HG03558 (cell line): Measurements from ENCODE around the gene ANKRD6.

Source experiments
- ATAC-seq: cut with Tn5 transposase; IDR thresholded peaks from one replicate; pipeline ENCODE4 v1.9.1; 2021; ENCODE audit warnings: moderate number of reproducible peaks; ENCODE audit not compliant: unreplicated experiment; ENCODE audit errors: extremely low read depth

The ANKRD6 gene

DNA sequence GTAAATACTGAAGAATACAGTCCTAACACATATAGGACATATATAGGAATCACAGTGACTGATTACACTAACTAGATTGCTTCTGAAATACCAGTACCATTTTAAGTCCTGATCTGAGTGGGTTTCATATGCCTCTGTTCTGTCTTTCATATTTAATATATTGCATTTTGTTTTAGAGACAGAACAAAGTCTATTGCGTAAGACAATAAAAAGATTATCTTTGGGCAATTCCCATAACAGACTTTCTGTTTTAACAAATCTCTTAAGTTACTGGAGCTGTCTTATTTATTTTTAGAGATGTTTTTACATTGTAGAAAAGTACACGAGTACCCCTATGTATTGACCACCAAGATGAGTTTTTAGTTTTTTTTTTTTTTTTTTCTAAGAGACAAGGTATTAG, 29.6 kb downstream of the ANKRD6 start:
- no peak for ATAC-seq

DNA sequence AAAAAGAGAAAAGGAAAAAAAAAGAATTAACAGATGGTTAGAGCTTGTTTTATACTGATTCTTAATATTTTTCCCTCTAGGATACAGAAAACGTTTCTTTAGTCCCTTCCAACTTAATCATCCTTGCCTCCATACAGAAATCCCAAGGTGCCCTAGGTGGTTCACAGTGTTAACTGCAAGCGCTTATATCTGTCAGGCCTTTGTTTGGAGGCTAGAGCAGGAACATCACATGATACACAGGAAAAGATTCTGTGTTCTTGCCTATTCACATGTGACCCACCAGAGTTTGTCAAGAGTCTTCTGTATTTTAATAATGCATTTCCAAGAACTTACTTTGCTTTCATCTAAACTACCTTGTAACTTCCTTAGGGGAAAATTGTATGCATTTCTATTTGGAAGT, 31.3 kb downstream of the ANKRD6 start:
- ATAC-seq: no peak

DNA sequence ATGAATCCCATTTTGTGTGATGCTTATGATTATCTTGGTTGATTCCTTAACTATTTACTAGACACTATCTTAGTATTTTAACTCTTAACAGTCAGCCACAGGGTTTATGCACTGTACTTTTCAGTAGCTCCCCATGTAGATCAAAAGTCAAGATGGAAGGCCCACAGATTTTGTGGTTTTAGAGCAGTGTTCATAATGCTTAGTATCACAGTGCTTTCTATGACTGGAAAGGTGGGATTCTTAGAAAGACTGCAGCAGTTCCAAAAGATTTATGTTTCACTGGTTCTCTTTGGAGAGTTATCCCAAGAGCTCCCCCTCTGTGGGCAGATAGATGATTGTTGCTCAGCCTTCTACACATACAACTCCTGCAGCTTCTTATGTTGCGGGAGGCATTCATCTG, 34.5 kb downstream of the ANKRD6 start:
- ATAC-seq: no peak

DNA sequence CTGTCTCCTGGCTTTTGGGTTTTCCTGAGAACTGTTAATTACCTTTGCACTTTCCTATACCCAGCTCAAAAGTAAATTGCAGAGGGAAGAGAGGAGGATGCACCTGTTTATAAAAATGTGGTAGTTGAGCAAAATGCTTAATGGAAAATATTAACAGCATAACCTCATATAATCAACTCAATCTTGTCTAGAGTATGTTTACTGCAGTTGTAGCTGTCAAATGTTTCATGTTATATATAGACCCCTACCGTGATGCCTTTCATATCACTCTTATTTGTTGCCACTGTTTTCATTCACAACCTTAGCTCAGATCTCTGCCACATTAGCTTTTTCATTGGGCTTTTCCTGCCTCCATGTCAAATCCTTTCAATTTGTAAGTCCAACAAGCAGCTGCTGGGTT, 36.0 kb downstream of the ANKRD6 start:
- ATAC-seq: no peak

DNA sequence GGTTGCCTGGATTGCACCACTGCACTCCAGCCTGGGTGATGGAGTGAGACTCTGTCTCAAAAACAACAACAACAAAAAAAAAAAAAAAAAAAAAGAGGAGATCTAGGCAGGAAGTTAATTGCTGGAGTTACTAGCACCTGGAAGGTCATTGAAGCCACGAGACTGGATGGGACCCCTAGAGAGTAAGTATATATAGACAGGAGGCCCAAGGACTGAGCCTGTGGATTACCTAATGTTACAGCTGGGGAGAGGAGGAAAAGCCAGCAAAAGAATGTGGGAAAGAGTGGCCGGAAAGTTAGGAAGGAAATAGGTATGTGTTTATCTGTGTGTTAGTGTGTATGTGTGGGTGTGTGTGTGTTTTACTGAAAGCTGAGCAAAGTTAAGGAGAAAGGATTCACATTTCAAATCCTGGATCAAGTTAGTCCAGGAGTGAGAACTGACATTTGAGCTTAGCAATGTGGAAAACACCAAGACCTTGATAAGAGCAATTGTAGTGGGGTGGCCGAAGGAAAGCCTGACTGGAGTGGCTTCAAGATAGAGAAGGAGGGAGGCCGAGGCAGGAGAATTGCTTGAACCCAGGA, 38.4 kb downstream of the ANKRD6 start:
- ATAC-seq: no peak

DNA sequence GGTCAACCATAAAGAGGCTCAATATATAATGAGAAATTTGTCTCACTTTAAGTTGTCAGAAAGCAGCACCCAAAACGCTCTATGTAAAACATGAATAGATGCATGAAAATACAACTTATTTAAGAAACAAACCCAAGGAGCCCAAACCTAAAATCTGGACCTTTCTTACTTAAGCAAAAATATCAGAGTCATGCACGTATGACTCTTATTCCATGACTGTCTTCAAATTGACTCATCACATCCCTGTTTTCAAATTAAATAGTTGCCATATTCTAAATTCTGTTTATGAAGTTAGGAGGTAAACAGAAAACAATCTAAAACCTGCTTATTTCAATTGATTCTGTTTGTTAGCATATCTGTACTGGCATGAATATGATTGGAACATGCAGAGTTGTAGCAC, 42.1 kb downstream of the ANKRD6 start:
- ATAC-seq: no peak

DNA sequence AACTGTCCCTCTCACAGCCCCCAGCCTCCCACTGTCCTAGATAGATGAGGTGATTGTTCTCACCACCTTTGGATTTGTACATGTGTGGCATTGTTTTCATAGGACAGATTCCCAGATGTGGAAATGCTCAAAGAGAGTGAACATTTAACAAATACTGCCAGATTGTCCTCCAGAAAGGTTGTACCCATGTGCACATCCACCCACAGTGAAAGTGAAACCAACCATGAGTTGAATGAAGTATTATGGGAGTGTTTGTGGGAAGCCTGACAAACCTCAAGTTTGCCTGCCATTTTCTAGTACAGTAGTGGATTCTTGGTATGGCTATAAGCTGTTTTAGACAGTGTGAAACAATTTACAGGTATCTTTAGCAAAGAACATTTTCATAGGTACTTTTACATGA, 42.7 kb downstream of the ANKRD6 start:
- no peak for ATAC-seq

DNA sequence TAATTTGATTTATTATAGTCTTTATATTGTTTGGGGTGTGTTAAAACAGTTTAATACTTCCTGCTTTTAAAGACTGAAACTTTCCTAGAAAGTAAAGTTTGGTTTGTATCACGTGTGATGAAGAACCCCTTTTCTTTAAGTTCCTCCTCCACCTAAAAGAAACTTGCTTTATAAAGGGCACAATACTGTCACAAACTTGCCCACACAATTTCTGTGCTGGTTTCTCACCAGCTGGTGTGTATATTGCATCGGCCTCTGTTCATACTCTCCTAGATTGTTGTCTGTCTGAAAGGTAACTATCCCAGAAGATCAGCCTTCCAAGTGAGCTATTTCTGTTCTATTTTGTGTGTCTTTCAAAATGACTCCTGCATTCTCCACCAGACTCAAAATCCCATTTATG, 46.9 kb downstream of the ANKRD6 start:
- ATAC-seq: no peak

DNA sequence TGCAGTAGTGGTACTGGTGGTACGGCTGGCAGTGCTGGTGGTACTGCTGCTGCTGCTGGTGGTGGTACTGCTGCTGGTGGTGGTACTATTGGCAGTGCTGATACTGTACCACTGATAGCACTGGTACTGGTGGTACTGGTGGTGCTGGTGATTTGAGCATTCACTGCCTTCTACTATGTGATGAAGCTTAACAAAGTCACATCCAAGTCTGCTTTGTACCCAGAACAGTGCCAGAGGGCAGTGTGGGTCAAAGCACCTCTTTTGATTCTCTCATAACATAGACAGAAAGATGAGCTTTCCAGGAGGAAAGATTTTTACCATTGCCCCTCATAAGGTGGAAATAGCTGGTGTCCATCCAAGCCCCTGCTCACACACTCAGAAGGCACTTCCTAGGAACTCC, 48.7 kb downstream of the ANKRD6 start:
- no peak for ATAC-seq

DNA sequence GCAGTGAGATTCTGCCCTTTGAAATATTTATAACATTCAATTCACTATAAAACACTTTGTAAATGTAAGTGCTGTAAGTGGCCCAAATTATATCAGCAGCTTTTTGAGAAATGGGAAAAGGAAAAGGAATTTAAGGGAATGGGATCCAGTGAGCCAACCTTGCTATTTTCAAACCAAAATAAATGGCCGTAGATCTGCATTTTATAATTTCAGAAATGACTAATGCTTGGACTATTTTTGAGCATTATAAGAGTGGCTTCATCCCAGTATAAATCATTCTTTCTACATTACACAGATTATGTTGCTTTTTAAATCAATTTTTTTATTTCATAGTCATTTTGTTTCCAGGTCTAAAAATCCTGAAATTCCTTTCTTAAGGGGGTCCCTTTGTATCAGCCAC, 49.2 kb downstream of the ANKRD6 start:
- ATAC-seq: no peak

DNA sequence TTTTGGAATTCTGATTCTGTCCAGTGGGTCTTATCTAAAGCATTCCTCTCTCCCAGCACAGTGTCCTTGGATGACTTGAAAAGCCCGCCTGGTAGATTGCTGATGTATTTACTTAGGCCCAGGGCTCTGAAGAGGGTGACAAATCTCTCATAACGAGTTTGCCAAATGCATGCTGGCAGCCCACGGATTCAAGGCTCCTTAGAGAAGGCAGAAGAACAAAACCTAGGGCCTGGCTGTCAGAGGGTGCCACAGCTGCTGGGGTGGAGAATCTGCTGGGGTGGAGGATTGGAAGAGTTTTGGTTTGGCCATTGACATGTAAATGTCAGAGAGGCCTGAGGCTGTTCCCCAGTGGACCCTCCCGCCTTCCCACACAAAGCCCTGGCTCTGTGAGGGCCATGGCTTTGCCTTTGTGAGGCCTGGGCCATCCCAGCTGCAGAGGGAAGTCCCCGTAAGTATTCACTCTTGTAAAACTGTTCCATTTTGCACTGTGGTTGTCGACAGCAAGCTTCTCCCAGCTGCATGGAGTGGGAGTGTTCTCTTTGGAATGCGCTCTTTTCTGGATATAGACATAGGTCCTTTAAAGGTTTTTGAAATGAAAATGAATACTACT, 50.3 kb downstream of the ANKRD6 start:
- ATAC-seq: no peak

DNA sequence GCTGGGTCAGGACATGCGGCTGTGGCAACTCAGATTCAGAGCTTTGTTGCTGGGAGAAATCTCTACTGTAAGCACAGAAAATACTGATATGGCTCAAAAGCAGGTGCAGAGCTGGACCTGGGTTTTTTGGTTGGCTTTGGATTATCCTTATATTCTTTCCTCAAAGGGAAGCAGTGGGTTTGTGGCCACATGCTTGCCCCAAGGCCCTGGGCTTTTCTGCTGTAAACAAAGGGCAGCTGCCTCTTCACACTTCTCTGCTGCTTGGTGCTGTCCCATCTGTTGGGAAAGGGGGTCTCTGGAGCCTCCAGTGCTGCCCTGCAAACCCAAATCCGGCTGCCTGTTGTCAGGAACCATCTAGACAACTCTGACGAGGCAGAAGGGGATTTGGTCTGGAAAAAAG, 52.4 kb downstream of the ANKRD6 start:
- no peak for ATAC-seq

DNA sequence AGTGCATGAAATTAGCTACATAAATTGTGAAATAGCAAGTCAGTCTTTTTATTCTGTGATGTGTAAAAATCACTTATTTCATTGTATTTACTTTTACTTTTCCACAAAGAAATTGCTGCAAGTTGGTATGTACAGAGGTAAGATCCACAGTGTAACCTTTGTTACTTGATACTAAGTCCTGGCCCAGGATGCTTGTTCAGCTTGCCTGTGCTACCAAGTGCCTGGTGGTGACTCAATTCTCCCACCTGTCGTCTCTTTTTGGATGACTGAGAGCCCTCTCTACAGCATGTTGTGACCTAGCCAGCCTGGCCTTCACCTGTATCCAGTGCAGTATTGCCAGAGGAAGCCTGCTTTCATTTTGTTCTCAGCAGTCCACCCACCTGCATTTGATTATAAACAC, 54.9 kb downstream of the ANKRD6 start:
- ATAC-seq: no peak

DNA sequence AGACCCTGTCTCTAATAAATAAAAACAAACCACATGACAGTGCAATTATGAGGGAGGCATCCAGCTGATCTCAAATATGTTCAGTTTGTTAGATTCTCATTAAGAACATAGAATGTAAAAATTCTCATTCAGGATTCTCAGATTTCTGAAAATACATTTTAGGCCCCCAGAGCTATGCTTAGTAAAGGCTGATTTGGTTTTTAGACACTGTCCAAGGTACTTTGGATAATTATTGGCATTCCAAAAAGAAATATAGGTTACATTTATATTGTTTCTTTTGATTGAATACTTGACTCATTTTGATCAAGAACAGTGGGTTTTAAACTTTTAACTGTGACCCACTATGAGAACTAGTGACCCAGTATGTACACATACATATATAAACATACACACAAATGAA, 55.5 kb downstream of the ANKRD6 start:
- ATAC-seq: no peak

DNA sequence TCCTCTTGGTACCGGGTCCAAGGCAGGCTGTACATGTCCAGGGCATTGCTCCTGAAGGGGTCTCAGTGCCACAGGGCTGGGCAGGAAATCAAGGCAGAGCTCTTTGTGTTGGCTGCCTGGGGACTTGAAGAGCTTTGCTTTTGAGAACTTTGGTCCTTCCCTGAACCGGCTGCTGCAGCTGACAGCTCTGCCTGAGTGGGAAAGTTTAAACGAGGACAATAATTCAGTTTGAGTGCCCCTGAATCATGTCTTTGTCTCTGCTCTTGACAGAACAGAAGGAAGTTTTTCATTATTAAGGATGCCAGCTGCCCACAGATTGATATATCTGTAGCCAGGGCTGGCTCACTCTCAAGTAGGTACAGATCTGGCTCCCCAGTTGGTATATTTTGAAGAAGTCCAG, 56.1 kb downstream of the ANKRD6 start:
- no peak for ATAC-seq

DNA sequence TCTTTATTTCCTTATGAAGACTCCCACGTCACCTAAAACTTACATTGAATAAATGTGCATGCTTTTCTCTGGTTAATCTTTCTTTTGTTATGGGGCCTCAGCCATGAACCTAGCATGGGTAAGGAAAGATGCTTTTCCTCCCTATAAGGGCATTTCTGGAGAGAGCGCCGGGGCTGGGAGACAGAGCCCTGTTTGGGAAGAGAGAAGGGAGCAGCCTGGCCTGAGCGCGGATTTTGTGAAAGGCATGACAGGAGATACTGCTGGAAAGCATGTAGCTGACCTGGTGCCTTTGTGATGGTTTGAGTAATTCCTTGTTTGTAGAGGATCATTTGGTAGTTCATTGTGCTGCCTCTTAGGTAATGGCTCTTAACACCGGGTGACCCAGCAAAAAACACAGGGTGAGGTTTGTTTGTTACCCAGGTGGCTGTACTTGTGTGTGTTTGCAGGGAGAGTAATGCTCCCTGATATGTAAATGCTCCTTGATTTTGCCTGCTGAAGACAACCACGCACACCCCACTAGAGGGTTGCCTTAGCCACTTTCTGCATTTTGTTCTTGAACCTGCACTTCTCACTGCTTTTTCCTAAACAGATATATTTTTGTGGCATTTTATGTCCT, 59.2 kb downstream of the ANKRD6 start:
- ATAC-seq: no peak

DNA sequence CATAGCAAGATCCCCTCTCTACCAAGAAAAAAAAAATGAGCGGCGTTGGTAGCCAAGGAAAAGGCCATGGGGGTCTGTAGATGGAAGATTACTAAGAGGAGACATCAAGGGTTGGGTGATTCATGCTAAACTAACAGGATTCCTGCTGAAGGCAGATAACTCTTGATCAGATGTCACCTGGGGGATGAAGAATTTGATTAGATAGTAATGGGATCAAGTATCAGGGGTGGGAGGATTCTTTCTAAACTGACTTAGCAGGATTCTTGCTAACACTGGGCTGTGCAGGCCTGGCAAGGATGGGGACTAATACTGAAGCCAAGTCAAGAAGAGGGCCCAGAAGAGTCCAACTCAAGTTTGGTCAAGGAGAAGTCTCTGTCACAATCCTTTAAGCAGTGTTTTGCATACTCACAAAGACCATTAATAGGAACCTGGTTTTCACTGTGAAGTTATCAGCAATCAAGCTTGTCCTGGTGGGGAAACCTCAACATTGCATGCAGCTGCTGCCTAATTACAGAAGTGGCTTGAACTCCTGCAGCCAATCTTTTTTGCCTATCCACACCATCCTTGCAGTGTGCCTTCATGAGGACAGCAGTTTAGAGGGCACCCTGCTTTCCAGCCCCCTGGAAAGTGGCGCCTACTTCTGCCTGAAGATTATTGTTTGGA, 61.3 kb downstream of the ANKRD6 start:
- ATAC-seq: no peak

DNA sequence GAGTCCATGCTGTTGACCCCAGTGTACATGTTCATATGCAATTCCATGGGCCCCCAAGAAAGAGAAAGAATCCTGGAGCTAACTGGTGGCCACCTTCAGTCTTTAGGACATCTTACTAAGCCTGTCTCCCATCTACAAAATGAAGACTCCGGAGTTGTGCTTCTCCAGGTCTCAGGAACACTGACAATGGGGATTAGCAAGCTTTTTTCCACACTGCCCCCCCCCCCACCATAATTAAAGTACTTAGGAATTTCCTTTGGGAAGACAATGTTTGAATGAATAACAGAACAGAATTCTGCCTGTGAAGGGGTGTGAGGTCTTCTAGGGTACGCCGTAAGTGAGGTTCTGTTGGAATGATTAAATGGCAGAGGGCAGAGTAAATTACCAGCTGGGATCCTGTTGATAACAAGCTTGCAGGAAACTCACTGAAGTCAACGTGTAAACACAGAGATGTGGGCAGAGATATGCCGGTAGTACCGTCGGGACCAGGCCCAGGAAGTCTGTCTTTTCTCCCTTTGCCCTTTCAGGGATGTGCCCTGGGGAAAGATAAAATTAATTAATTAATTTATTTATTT, 63.1 kb downstream of the ANKRD6 start:
- no peak for ATAC-seq

DNA sequence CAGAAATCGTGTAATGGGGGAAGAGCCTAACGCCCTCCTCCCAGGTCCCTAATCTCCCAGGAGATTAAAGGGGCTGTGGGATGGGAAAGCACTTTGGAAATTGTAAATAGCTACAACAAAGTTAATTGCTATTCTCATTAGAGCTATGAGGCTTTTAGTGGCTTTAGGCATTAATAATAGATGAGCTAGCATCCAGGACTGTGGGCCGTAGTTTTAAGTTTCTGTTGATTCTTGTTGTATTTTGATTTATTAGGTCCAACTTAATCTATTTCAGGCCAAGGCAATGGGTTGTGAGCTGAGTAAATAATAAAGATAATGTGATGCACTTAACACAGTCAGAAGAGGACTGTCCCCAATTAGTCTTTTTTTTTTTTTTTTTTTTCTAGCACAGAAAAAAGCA, 67.7 kb downstream of the ANKRD6 start:
- no peak for ATAC-seq

DNA sequence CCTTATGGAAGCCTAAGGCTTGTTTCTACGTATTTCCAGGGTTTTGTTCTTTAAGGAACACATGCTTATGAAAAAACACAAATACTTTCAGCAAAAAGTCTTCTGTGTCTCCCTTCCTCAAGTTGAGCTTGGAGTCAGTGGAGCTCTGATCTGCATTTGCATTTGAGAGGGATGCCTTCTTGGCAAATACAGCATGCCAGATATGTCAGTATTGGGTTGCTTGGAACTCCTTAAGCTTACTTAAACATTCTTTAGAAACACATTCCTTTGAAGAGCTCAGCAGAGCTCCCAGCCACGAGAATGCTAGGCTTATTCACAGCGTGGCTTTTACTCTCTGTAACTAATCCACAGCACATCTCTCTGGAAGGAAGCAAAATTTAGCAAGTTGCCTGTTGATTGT, 68.3 kb downstream of the ANKRD6 start:
- ATAC-seq: no peak

DNA sequence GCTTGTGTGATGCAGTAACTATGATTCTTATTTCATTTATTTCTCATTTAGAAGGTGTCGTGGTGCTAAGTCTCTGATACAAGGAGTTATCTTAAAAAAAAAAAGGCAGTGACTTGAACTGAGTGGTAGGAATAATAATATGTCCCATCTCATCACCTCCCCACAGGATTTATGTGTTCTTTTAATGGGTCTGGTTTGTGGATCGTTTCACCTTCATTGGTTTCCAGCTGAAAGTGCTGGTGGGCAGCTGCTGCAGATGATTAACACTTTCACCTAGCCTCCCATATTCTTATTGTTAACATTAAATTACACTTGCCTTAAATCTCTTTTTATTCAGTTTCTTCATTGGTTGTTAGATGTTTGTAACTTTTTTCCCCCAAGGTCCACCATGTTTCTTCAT, 68.8 kb downstream of the ANKRD6 start:
- no peak for ATAC-seq
